Activated CD8-positive, alpha-beta memory T cell treated with anti-CD3 and anti-CD28 coated beads, Interleukin-2, amount 50 U/mL, for 24 hours (primary cell): ENCODE results near the gene FKBP5.

Source experiments
- DNase-seq: peaks from one replicate; pipeline ENCODE4 v3.0.0-alpha.2; 2020; ENCODE audit errors: extremely low read depth

Gene FKBP5

GRCh38 chr6:35665573-35665972 lies 23.1 kb downstream of the FKBP5 start:
- DNase-seq: no peak

- DNase-seq: no peak
These were observed 23.8 kb downstream of the FKBP5 start for GRCh38 chr6:35664945-35665344.

GRCh38 chr6:35663447-35664235 lies 25.1 kb downstream of the FKBP5 start:
- DNase-seq: no peak

- no peak for DNase-seq
These were observed 25.7 kb downstream of the FKBP5 start for GRCh38 chr6:35662999-35663398.

- no peak for DNase-seq
These were observed 33.8 kb downstream of the FKBP5 start for GRCh38 chr6:35654883-35655282.

DNA sequence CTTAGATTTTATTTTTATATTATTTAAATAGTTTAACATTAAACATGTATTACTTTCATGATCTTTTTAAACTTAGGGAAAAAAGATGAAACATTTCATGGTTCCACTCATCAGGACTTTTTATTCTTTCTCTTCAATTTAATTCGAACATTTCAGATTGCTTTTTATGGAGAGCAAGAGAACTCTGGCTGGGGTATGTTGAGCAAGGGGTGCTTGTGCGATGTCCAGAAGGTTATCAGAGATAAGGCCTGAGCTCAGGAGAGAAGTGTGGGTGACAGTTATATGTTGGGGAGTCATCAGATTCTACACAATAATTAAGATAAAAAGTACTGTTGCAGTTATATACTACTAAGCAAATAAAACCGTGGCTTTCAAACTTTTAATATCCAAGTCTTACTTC lies 37.5 kb downstream of the FKBP5 start:
- no peak for DNase-seq

- no peak for DNase-seq
These were observed 38.7 kb downstream of the FKBP5 start for GRCh38 chr6:35650015-35650414.

GRCh38 chr6:35648203-35648602 lies 40.5 kb downstream of the FKBP5 start:
- DNase-seq: no peak

DNA sequence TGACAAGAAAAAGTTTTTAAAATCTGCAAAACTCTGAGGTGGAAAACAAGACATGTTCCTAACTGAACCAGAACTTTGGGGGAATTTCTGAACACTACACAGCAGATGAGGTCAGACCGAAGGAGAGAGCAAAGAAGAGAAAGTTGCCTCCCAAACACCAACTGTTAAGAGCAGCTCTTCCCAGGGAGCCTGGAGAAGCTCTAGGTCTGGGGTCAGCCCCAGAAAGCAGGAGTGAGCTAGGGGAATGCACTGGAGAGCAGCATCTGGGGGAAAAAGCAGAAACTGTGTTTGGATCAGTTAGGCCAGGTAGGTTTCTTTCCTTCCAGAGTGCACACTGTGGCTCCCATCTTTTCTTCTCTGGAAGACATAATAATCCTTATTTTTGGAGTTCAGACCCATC lies 41.3 kb downstream of the FKBP5 start:
- DNase-seq: no peak

DNA sequence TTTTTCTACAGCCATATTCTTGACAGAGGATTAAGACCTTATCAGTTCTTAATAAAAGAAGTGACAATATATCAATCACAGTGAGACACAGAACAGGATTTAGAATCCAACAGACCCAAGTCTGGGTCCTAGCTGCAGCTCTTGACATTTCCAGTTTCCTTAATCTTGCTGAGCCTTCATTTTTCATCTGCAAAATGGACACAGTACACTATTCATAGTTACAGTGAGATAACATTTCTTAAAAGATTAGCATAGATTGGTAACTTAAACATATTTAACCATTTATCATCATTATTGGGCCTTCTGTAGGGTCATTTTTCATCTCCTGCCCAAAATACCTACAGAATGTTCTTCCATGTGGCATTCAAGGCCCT lies 45.6 kb downstream of the FKBP5 start:
- DNase-seq: no peak

DNA sequence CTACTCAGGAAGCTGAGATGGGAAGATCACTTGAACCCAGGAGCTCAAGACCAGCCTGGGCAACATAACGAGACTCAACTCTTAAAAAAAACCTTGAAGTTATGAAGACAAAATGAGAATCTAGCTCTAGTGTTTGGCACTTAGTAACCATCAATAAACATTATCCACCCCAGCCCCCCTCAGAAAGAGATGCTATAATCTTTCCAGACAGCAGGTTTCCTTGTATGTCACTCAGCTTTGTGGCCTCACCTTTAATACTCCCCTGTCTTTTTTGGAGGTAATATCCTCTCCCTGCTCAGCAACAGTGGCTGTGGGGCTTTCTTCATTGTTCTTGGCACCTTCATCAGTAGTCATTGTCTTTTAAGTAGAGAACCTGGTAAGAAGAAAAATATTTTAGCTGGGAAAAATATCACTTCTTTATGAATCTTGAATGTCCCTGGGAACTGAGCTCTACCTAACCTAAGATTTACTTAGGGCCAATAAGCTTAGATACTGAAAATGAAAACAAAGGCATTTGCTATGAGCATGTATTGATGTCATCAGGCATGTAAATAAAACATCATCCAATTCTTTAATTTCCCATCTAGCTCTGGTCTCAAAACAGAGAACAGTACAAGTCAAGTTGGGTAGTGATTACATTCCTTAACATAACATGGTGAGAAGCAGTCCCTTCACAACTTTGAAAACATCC lies 46.1 kb downstream of the FKBP5 start:
- DNase-seq: no peak

GRCh38 chr6:35640017-35640664 lies 48.6 kb downstream of the FKBP5 start:
- no peak for DNase-seq

DNA sequence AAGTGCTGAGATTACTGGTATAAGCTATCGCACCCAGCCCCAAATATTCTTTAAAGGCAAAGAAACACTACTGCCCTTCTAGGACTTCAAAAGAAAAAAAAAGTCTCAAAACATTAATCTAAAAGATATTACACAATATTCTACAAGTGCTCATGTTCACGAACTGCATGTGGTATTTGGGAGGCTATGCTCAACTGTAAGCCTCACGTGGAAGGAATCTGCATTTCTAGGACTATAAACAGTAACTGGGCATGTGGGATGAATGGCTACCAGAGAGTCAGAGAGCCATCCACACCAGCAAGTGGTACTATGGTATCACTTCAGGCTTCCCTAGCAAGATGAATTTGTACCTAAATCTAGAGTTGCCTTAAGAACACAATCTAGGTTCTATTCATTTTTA lies 50.0 kb downstream of the FKBP5 start:
- no peak for DNase-seq

DNA sequence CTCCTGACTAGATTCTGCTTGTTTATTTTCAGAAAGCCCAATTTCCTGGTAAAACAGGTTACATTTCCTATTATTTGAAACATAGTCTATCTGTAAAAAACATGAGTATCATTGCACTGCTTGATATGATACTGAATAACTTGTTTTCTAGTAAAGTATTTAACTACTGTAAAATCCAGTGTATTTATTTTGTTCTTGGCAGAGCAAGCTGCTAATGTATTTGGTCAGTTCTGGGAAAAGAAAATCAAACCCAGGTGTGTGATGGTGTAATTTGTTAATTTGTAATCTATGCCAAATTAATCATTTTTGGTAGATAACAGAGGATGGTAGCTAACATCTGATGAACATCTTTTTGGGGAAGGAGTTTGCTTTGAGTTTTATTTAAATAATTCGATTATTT lies 50.8 kb downstream of the FKBP5 start:
- no peak for DNase-seq

GRCh38 chr6:35635601-35636597 lies 52.8 kb downstream of the FKBP5 start:
- DNase-seq: no peak

- DNase-seq: no peak
These were observed 54.4 kb downstream of the FKBP5 start for GRCh38 chr6:35634316-35634715.

DNA sequence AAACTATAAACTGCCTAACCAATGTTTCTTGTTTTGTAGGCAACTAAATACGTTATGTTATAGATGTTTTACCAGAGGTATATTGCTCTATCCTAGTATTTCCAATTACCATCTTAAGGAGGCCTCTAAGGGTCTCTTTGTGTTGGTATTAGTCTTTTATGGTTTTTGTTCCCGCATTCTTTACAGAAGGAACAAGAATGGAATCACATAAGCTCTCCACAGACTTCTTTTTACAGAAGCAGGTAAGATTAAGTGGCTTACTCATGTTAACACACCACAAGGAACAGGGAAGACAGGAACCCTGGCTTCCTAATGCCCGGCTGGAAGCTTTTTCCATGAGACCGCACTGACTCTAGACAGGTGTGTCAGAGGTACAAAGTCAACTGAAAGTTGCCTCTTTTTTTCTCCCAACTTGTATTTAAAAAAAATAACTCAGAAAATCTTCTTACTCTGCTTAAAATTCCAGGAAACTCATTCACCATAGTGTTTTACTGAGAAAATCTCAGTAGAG lies 55.1 kb downstream of the FKBP5 start:
- DNase-seq: no peak

DNA sequence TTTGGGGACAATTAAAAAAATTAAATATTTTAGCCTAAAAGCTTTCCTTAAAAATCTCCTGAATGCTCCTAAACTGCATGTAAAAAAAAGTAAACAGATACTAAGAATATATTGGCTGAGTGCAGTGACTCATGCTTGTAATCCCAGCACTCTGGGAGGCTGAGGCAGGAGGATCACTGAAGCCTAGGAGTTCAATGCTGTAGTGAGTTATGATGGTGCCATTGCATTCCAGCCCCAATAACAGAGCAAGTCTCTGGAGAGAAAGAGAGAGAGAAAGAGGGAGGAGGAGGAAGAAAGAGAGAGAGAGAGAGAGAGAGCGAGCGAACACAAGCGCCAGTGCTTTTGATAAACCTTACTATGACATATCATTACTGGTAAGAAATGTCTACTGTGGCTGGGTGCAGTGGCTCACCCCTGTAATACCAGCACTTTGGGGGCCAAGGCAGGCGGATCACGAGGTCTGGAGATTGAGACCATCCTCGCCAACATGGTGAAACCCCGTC lies 58.8 kb downstream of the FKBP5 start:
- DNase-seq: no peak

- no peak for DNase-seq
These were observed 62.3 kb downstream of the FKBP5 start for GRCh38 chr6:35626401-35626800.

DNA sequence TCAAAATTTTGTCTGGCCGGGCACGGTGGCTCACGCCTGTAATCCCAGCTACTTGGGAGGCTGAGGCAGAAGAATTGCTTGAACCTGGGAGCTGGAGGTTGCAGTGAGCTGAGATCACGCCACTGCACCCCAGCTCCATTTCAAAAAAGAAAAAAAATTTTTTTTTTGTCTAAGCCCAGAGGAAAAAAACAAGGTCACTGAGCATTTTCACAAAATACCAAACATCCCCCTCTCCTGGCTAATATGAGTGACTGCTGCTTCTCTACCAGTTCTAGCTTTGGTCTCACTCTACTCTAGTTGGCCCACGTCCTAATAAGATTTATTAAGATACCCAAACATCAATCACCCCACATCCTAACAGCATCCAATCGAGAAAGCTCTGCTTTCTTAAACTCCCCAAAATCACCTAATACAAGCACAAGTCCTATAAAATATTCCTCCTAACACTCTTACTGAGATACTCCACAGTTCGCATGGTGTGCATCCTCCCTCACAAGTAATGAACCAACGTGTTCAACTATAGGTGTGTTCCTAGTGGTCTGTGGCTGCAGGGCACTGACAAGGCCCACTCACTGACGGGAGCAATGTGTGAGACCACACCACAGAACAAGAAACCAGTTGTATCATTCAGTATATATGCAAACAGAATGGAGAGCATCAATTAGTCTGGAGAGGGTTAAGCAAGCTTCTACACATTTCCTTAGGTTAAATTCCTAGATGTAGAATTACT lies 64.2 kb downstream of the FKBP5 start:
- no peak for DNase-seq

- no peak for DNase-seq
These were observed 66.4 kb downstream of the FKBP5 start for GRCh38 chr6:35622283-35622682.
